ENCODE data around the gene THOC7. TPM values are rescaled to one million over a fixed set of nuclear protein-coding genes. Genes with fewer than 3 reads are reported as not detected.

The THOC7 gene
- polyA plus RNA-seq, 1 donor from 2014 or later: 78.3 TPM

DNA sequence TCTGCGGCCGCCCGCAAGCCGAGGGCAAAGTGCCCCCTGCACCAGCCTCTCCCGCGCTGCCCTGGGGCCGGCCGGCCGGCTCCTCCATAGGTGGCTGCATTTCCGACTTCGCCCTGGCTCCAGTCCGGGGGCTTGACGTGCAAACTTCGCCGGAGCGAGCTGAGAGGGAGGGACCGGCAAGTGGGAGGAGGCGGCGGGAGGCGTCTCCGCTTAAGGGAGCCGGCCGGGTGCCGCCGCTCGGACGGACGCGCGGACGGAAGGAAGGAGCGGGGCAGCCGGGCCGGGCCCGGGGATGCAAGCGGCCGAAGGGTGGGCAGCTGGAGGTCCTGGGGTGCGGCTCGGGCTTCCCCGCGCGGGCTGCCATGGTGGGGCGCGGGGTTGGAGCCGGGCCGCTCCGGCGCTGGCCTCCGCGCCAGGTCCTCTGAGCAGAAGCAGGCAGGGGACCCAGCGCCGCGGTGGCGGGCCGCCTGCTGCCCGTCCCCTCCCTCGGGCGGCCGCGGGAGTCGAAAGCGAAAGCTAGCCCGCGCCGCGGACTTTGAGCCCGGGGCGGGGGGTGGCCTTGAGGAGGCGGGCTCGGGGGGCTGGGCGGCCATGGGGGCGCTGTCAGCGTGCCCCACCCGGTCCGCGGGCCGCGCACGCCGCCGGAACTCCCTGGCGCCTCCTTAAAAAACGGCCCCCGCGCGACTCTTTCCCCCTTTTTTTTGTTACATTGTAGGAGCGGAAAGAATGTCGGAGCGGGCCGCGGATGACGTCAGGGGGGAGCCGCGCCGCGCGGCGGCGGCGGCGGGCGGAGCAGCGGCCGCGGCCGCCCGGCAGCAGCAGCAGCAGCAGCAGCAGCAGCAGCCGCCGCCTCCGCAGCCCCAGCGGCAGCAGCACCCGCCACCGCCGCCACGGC, 48.5 kb upstream of the THOC7 start, which contains the start of gene SCAANT1:
Gene SCAANT1, minus strand, starts transcription at position 511 of the 895 bp plus-strand sequence.
- Histone ChIP-seq H3K79me2 (replicated peaks; ENCODE audit: insufficient read depth, low read length) (peaks cover 10% of the 10 kb centered on the region), H4K20me1 (ENCODE audit: insufficient read depth) (no peaks in the 10 kb centered on the region), H3K9me3 (ENCODE audit: low read length) (no peaks in the 10 kb centered on the region), H3K9me2 (ENCODE audit: insufficient read depth, low read length) (no peaks in the 10 kb centered on the region), H3K27ac (ENCODE audit: low read length) (peak within 1 kb of the TSS; percentile 24), H2AFZ (ENCODE audit: low read depth, low read length) (peak within 1 kb of the TSS; percentile 21), H3K4me3 (ENCODE audit: low read length) (peak within 1 kb of the TSS; percentile 86), H3K36me3 (ENCODE audit: insufficient read depth, low read length) (no peaks in the 10 kb centered on the region), H3K4me2 (ENCODE audit: low read length) (peak within 1 kb of the TSS; percentile 70), H3K27me3 (ENCODE audit: insufficient read depth, low read depth, low read length) (no peaks in the 10 kb centered on the region), H3F3A (ENCODE audit: insufficient read depth, low read length, poor library complexity, severe bottlenecking) (peaks cover 4% of the 10 kb centered on the region), H3K9ac (ENCODE audit: low read length) (peak within 1 kb of the TSS; percentile 73)
- TF ChIP-seq POLR2AphosphoS5 (IDR thresholded peaks at IDR 0.05) (peak; percentile 37), MXI1 (conservative IDR thresholded peaks at IDR 0.05; ENCODE audit: poor library complexity, severe bottlenecking) (peak; percentile 25), EP300 (conservative IDR thresholded peaks at IDR 0.05; ENCODE audit: poor library complexity, severe bottlenecking) (no peak), RAD21 (conservative IDR thresholded peaks at IDR 0.05) (no peak)
- TF ChIP-seq, protein P1, sequence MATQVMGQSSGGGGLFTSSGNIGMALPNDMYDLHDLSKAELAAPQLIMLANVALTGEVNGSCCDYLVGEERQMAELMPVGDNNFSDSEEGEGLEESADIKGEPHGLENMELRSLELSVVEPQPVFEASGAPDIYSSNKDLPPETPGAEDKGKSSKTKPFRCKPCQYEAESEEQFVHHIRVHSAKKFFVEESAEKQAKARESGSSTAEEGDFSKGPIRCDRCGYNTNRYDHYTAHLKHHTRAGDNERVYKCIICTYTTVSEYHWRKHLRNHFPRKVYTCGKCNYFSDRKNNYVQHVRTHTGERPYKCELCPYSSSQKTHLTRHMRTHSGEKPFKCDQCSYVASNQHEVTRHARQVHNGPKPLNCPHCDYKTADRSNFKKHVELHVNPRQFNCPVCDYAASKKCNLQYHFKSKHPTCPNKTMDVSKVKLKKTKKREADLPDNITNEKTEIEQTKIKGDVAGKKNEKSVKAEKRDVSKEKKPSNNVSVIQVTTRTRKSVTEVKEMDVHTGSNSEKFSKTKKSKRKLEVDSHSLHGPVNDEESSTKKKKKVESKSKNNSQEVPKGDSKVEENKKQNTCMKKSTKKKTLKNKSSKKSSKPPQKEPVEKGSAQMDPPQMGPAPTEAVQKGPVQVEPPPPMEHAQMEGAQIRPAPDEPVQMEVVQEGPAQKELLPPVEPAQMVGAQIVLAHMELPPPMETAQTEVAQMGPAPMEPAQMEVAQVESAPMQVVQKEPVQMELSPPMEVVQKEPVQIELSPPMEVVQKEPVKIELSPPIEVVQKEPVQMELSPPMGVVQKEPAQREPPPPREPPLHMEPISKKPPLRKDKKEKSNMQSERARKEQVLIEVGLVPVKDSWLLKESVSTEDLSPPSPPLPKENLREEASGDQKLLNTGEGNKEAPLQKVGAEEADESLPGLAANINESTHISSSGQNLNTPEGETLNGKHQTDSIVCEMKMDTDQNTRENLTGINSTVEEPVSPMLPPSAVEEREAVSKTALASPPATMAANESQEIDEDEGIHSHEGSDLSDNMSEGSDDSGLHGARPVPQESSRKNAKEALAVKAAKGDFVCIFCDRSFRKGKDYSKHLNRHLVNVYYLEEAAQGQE (IDR thresholded peaks at IDR 0.05; ENCODE audit: borderline replicate concordance): peak; percentile 17
- TF ChIP-seq, protein P2, sequence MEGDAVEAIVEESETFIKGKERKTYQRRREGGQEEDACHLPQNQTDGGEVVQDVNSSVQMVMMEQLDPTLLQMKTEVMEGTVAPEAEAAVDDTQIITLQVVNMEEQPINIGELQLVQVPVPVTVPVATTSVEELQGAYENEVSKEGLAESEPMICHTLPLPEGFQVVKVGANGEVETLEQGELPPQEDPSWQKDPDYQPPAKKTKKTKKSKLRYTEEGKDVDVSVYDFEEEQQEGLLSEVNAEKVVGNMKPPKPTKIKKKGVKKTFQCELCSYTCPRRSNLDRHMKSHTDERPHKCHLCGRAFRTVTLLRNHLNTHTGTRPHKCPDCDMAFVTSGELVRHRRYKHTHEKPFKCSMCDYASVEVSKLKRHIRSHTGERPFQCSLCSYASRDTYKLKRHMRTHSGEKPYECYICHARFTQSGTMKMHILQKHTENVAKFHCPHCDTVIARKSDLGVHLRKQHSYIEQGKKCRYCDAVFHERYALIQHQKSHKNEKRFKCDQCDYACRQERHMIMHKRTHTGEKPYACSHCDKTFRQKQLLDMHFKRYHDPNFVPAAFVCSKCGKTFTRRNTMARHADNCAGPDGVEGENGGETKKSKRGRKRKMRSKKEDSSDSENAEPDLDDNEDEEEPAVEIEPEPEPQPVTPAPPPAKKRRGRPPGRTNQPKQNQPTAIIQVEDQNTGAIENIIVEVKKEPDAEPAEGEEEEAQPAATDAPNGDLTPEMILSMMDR (IDR thresholded peaks at IDR 0.05; ENCODE audit: poor library complexity, severe bottlenecking): peak; percentile 29

DNA sequence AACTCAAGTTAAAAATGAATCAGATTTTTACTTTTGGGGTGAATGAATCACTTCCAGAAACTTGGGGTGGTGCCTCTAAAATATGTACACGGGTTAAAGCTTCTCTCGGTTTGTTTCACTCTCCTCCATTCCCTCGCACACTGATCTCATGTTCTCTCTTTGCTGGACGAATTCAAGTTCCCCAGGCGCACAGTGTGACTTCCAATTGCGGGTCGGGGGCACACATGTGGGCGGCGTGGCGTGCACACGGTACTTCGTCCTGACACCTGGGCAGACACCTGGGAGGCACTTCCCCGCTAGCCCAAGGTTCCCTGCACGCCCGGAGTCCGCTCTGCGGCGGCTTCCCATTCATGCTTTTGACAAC, 47.9 kb upstream of the THOC7 start:
- Histone ChIP-seq H3K9ac (ENCODE audit: low read length) (peak overlapping the region; percentile 73), H3K27ac (ENCODE audit: low read length) (peak overlapping the region; percentile 24), H3K4me2 (ENCODE audit: low read length) (peak overlapping the region; percentile 70), H3K4me3 (ENCODE audit: low read length) (peak overlapping the region; percentile 86), H3K9me2 (ENCODE audit: insufficient read depth, low read length) (no peaks in the 10 kb centered on the region), H2AFZ (ENCODE audit: low read depth, low read length) (peak overlapping the region; percentile 21), H3F3A (ENCODE audit: insufficient read depth, low read length, poor library complexity, severe bottlenecking) (peaks cover 4% of the 10 kb centered on the region), H4K20me1 (ENCODE audit: insufficient read depth) (no peaks in the 10 kb centered on the region), H3K79me2 (replicated peaks; ENCODE audit: insufficient read depth, low read length) (peaks cover 10% of the 10 kb centered on the region), H3K9me3 (ENCODE audit: low read length) (no peaks in the 10 kb centered on the region), H3K27me3 (ENCODE audit: insufficient read depth, low read depth, low read length) (no peaks in the 10 kb centered on the region), H3K36me3 (ENCODE audit: insufficient read depth, low read length) (no peaks in the 10 kb centered on the region)
- no peak for TF ChIP-seq POLR2AphosphoS5 (IDR thresholded peaks at IDR 0.05)
- TF ChIP-seq EZH2 (IDR thresholded peaks at IDR 0.05; ENCODE audit: borderline replicate concordance, insufficient read depth, low read length, poor library complexity, severe bottlenecking): no peak
- TF ChIP-seq, protein P1 (IDR thresholded peaks at IDR 0.05; ENCODE audit: borderline replicate concordance): no peak
- no peak for TF ChIP-seq TAF1 (IDR thresholded peaks at IDR 0.05; ENCODE audit: low read depth)
- TF ChIP-seq, protein P2 (IDR thresholded peaks at IDR 0.05; ENCODE audit: poor library complexity, severe bottlenecking): no peak
- TF ChIP-seq MXI1 (conservative IDR thresholded peaks at IDR 0.05; ENCODE audit: poor library complexity, severe bottlenecking): no peak
- no peak for TF ChIP-seq EP300 (conservative IDR thresholded peaks at IDR 0.05; ENCODE audit: poor library complexity, severe bottlenecking)
- TF ChIP-seq RAD21 (conservative IDR thresholded peaks at IDR 0.05): no peak
- no peak for TF ChIP-seq SMC3 (conservative IDR thresholded peaks at IDR 0.05; ENCODE audit: poor library complexity)

Data from neural cell (in vitro differentiated cells).